ENCODE data around the gene ARHGAP4.

GRCh38 chrX:153878345-153878744 lies 47.7 kb downstream of the ARHGAP4 start:
- TF ChIP-seq CTCF (IDR thresholded peaks at IDR 0.05) (no peak), POLR2A (IDR thresholded peaks at IDR 0.05) (no peak)

All from heart left ventricle (tissue), 13 donors.